Lower leg skin (tissue), 3 donors: ENCODE data around the gene GPSM3.

Source experiments
- CTCF ChIP-seq, 3 donors: fragments of 450-650 bp; IDR thresholded peaks; one replicate each; pipeline ENCODE4 v1.5.1; 2016; ENCODE audit warnings: antibody characterized with exemption in 3 of 3, mild to moderate bottlenecking in 3 of 3, moderate library complexity in 2 of 3
- POLR2A ChIP-seq, 2 donors: fragments of 450-650 bp; IDR thresholded peaks; one replicate each; pipeline ENCODE4 v1.6.1; 2016 to 2017; ENCODE audit warnings: antibody characterized with exemption in 2 of 2, mild to moderate bottlenecking in 1 of 2, moderate library complexity in 1 of 2

- no peak for TF ChIP-seq POLR2A (IDR thresholded peaks at IDR 0.05)
- no peak for TF ChIP-seq CTCF (IDR thresholded peaks at IDR 0.05)
Measured at GRCh38 chr6:32216998-32217397, 24.6 kb upstream of the GPSM3 start.
